HepG2 (cell line): ENCODE measurements around the gene AMIGO1. TPM values are rescaled to one million over a fixed set of nuclear protein-coding genes. Genes with fewer than 3 reads are reported as not detected.

Source experiments
- CBX5 ChIP-seq: sonication (generic); formaldehyde crosslinking; IDR thresholded peaks from 2 replicates; pipeline ENCODE4 v1.4.0; 2020; ENCODE audit warnings: missing genetic modification reagents, borderline replicate concordance
- FOSL1 ChIP-seq: sonication (generic); formaldehyde crosslinking; IDR thresholded peaks from 2 replicates; pipeline ENCODE4 v1.9.0; 2021; ENCODE audit warnings: missing genetic modification reagents, borderline replicate concordance
- GZF1 ChIP-seq: sonication (generic); formaldehyde crosslinking; IDR thresholded peaks from 2 replicates; pipeline ENCODE4 v1.5.1; 2020; ENCODE audit warnings: mild to moderate bottlenecking, missing genetic modification reagents
- HCFC1 ChIP-seq: fragments of 150-350 bp; IDR thresholded peaks from 2 replicates; pipeline ENCODE4 v1.6.1; 2014; ENCODE audit warnings: low read depth, low read length
- NCOA5 ChIP-seq: sonication (generic); formaldehyde crosslinking; IDR thresholded peaks from 2 replicates; pipeline ENCODE4 v1.4.0; 2020; ENCODE audit warnings: missing genetic modification reagents
- NR2F2 ChIP-seq: IDR thresholded peaks from 2 replicates; pipeline ENCODE4 v1.6.1; 2012; ENCODE audit warnings: low read depth, inconsistent platforms, borderline replicate concordance
- SATB2 ChIP-seq: sonication (generic); formaldehyde crosslinking; IDR thresholded peaks from 2 replicates; pipeline ENCODE4 v1.5.0; 2020; ENCODE audit warnings: missing genetic modification reagents
- TAF15 ChIP-seq: fragments of 200-400 bp; formaldehyde crosslinking; IDR thresholded peaks from one replicate; pipeline ENCODE4 v1.6.1; 2018; ENCODE audit warnings: mild to moderate bottlenecking, low read depth, low read length; ENCODE audit not compliant: poor library complexity, severe bottlenecking
- ZFY ChIP-seq: sonication (generic); formaldehyde crosslinking; IDR thresholded peaks from 2 replicates; pipeline ENCODE4 v1.4.0; 2020; ENCODE audit warnings: missing genetic modification reagents
- ZNF530 ChIP-seq: sonication (generic); formaldehyde crosslinking; IDR thresholded peaks from 2 replicates; pipeline ENCODE4 v1.5.0; 2020; ENCODE audit warnings: low read depth, mild to moderate bottlenecking, missing genetic modification reagents
- ZNF615 ChIP-seq: sonication (generic); formaldehyde crosslinking; IDR thresholded peaks from 2 replicates; pipeline ENCODE4 v1.5.0; 2020; ENCODE audit warnings: mild to moderate bottlenecking, missing genetic modification reagents, borderline replicate concordance
- polyA plus RNA-seq, 8 experiments: library from polyadenylated mRNA; depleted of rRNA in 3 of 8; stranded (reverse) in 7 of 8; unstranded in 1 of 8; fragments of >200 nt; fragmentation: Illumina TruSeq in 4 of 8; extraction: Trizol in 4 of 8; gene quantifications; 2 replicates each; pipeline versions ENCODE4 v1.2.1 to v1.2.3, GENCODE V29; 2011 to 2016; ENCODE audit warnings: low read depth in 4 of 8, missing spikeins in 1 of 8, mixed read lengths in 1 of 8; ENCODE audit not compliant: insufficient read depth in 1 of 8
- total RNA-seq, 5 experiments: library from RNA; depleted of rRNA; stranded (reverse); fragments of >200 nt; fragmentation: Illumina TruSeq; extraction: Trizol; gene quantifications; 2 replicates each; pipeline ENCODE4 v1.2.3, GENCODE V29; 2016; ENCODE audit warnings: low read depth in 1 of 5
- TF ChIP-seq, protein P1 (sequence below): sonication (generic); formaldehyde crosslinking; IDR thresholded peaks from 2 replicates; pipeline ENCODE4 v1.8.1; 2023; ENCODE audit warnings: mild to moderate bottlenecking, missing genetic modification reagents, borderline replicate concordance
- TF ChIP-seq, protein P2 (sequence below): sonication (generic); formaldehyde crosslinking; IDR thresholded peaks from 2 replicates; pipeline ENCODE4 v1.8.0; 2022; ENCODE audit warnings: mild to moderate bottlenecking, missing genetic modification reagents, moderate library complexity
- TF ChIP-seq, protein P3 (sequence below), 2 experiments: sonication (generic) in 1 of 2; formaldehyde crosslinking in 1 of 2; IDR thresholded peaks; 2 replicates each; pipeline versions ENCODE4 v1.6.1 to v1.9.0; 2014 to 2022; ENCODE audit warnings: antibody characterized with exemption in 1 of 2, borderline replicate concordance in 1 of 2, inconsistent platforms in 1 of 2, low read depth in 1 of 2, missing genetic modification reagents in 1 of 2
- TF ChIP-seq, protein P4 (sequence below): sonication (generic); formaldehyde crosslinking; IDR thresholded peaks from 2 replicates; pipeline ENCODE4 v1.5.1; 2020; ENCODE audit warnings: missing genetic modification reagents, mild to moderate bottlenecking, borderline replicate concordance
- TF ChIP-seq, protein P5 (sequence below): sonication (generic); formaldehyde crosslinking; IDR thresholded peaks from 2 replicates; pipeline ENCODE4 v1.9.0; 2022; ENCODE audit warnings: missing genetic modification reagents, mild to moderate bottlenecking, borderline replicate concordance
- TF ChIP-seq, protein P6 (sequence below): sonication (generic); formaldehyde crosslinking; IDR thresholded peaks from 2 replicates; pipeline ENCODE4 v1.5.1; 2020; ENCODE audit warnings: missing genetic modification reagents, mild to moderate bottlenecking, borderline replicate concordance

The AMIGO1 gene
- total and polyA plus RNA-seq, 2 of the 13 experiments (the other 11 are each of a cell fraction or from before 2014, with no cell fraction given): 0.40 to 1.3 TPM

DNA sequence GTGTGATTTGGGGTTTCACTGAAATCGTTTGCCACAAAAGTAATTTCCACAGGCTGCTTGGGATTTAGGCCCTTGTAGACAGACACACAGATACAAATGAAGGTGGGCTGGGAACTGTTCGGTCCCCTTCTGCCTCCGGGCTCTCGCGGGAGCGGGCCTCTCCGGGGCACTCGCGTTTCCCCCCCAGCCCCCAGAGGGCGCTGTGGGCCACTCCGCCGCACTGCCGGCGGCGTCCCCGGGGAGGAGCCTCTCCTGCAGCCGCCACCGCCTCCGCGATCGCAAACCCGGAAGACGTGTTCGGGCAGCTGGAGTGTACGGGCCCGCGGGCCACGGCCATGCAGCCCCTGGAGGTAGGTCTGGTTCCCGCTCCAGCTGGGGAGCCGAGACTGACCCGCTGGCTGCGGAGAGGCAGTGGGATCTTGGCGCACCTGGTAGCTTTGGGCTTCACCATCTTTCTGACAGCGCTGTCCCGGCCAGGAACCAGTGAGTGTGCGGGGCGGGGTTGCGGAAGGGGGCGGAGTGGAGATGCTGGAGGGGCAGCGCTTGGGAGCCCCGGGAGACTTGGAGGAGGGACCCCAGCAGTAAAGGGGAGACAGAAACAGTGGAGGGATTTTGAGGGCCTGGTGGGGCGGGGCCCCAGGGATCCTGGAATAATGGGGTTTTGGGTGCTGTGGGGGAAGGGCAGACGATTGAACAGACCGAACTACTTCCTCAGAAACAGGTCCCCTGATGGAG, 15.6 kb downstream of the AMIGO1 start, which contains the start of gene CYB561D1 (continued):
- TF ChIP-seq, protein P1, sequence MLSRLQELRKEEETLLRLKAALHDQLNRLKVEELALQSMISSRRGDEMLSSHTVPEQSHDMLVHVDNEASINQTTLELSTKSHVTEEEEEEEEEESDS (CRISPR knock-in tag): 0 out of 2 replicates have a peak, but pooled peaks have one; percentile 32
- TF ChIP-seq NCOA5 (CRISPR knock-in tag) (no peak), NR2F2 (no peak), ZNF530 (CRISPR knock-in tag) (no peak), ZNF615 (CRISPR knock-in tag) (no peak), GZF1 (CRISPR knock-in tag) (peak; percentile 83), CBX5 (peak; percentile 78; the same call in 1 of the 2 replicates), HCFC1 (no peak), TAF15 (peak; percentile 38), FOSL1 (no peak), ZFY (CRISPR knock-in tag) (peak; percentile 85), SATB2 (CRISPR knock-in tag) (no peak)
- TF ChIP-seq, protein P2, sequence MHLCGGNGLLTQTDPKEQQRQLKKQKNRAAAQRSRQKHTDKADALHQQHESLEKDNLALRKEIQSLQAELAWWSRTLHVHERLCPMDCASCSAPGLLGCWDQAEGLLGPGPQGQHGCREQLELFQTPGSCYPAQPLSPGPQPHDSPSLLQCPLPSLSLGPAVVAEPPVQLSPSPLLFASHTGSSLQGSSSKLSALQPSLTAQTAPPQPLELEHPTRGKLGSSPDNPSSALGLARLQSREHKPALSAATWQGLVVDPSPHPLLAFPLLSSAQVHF (CRISPR knock-in tag): no peak
- TF ChIP-seq, protein P3, sequence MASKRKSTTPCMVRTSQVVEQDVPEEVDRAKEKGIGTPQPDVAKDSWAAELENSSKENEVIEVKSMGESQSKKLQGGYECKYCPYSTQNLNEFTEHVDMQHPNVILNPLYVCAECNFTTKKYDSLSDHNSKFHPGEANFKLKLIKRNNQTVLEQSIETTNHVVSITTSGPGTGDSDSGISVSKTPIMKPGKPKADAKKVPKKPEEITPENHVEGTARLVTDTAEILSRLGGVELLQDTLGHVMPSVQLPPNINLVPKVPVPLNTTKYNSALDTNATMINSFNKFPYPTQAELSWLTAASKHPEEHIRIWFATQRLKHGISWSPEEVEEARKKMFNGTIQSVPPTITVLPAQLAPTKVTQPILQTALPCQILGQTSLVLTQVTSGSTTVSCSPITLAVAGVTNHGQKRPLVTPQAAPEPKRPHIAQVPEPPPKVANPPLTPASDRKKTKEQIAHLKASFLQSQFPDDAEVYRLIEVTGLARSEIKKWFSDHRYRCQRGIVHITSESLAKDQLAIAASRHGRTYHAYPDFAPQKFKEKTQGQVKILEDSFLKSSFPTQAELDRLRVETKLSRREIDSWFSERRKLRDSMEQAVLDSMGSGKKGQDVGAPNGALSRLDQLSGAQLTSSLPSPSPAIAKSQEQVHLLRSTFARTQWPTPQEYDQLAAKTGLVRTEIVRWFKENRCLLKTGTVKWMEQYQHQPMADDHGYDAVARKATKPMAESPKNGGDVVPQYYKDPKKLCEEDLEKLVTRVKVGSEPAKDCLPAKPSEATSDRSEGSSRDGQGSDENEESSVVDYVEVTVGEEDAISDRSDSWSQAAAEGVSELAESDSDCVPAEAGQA (IDR thresholded peaks at IDR 0.05; ENCODE audit: low read depth): 0 out of 2 replicates have a peak, but pooled peaks have one; percentile 22
- TF ChIP-seq, protein P3 (CRISPR knock-in tag; IDR thresholded peaks at IDR 0.05; ENCODE audit: borderline replicate concordance): no peak
- TF ChIP-seq, protein P4, sequence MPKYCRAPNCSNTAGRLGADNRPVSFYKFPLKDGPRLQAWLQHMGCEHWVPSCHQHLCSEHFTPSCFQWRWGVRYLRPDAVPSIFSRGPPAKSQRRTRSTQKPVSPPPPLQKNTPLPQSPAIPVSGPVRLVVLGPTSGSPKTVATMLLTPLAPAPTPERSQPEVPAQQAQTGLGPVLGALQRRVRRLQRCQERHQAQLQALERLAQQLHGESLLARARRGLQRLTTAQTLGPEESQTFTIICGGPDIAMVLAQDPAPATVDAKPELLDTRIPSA (CRISPR knock-in tag): no peak
- TF ChIP-seq, protein P5, sequence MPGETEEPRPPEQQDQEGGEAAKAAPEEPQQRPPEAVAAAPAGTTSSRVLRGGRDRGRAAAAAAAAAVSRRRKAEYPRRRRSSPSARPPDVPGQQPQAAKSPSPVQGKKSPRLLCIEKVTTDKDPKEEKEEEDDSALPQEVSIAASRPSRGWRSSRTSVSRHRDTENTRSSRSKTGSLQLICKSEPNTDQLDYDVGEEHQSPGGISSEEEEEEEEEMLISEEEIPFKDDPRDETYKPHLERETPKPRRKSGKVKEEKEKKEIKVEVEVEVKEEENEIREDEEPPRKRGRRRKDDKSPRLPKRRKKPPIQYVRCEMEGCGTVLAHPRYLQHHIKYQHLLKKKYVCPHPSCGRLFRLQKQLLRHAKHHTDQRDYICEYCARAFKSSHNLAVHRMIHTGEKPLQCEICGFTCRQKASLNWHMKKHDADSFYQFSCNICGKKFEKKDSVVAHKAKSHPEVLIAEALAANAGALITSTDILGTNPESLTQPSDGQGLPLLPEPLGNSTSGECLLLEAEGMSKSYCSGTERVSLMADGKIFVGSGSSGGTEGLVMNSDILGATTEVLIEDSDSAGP (CRISPR knock-in tag): peak; percentile 89
- TF ChIP-seq, protein P6, sequence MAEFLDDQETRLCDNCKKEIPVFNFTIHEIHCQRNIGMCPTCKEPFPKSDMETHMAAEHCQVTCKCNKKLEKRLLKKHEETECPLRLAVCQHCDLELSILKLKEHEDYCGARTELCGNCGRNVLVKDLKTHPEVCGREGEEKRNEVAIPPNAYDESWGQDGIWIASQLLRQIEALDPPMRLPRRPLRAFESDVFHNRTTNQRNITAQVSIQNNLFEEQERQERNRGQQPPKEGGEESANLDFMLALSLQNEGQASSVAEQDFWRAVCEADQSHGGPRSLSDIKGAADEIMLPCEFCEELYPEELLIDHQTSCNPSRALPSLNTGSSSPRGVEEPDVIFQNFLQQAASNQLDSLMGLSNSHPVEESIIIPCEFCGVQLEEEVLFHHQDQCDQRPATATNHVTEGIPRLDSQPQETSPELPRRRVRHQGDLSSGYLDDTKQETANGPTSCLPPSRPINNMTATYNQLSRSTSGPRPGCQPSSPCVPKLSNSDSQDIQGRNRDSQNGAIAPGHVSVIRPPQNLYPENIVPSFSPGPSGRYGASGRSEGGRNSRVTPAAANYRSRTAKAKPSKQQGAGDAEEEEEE (CRISPR knock-in tag): no peak
